ENCODE results near the gene POC1A. TPM values are rescaled to one million over a fixed set of nuclear protein-coding genes. Genes with fewer than 3 reads are reported as not detected.
A peak's percentile ranks its signal among the peaks of the same experiment; 100 is the strongest.

Gene POC1A
- total and polyA plus RNA-seq, 2 of the 4 experiments (the other 2 are of a cell fraction): 10.6 to 11.5 TPM

DNA sequence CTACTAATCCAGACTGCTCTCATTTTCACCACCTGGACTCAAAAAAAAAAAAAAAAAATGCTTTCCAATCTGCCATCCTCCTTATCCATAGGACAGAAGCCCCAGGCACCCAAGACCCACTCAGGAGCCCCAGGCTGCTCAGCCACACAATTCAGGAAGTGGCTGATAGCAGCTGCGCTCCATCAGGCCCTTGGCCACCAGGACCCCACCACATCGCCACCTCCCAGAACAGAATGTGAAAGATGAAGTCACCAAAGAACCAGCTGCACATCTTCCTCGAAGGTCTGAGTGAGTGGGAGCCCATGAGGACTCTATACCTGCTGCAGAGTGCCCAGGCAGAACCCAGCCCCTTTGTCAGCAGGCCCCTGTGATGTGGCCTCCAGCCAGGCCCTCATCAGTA is 19.5 kb downstream of the POC1A start:
- in situ Hi-C loops (cut with MboI; ENCODE audit: low sequenced_read_pairs): no loop called here
- H2AK5ac ChIP-seq (ENCODE audit: low read depth, low read length): no peak overlapping the region
- dilution Hi-C loops (cut with HindIII; ENCODE audit: low sequenced_read_pairs, unreplicated experiment): no loop called here
- peak overlapping the region; percentile 48 for H2AK9ac ChIP-seq (replicated peaks; ENCODE audit: low read depth, low read length, poor library complexity)
- CTCF ChIA-PET: no interaction called here
- H3K4ac ChIP-seq (ENCODE audit: low read depth, low read length): no peak overlapping the region
- H3K56ac ChIP-seq (ENCODE audit: extremely low read depth, insufficient read depth, low read length): no peak overlapping the region
- H4K8ac ChIP-seq (ENCODE audit: low read depth in 2 of 2, low read length in 2 of 2): no peak overlapping the region
- no peaks in the 10 kb centered on the region for H3K27me3 ChIP-seq (ENCODE audit: control insufficient read depth, insufficient read depth, low read length)
- no peak overlapping the region for H3K4me3 ChIP-seq (ENCODE audit: insufficient read depth, low read depth, low read length)
- H2BK120ac ChIP-seq (ENCODE audit: low read depth, low read length): no peak overlapping the region
- ATAC-seq (ENCODE audit: low read depth): no peak
- H3K9me3 ChIP-seq (ENCODE audit: control insufficient read depth, insufficient read depth, low read length): no peaks in the 10 kb centered on the region
- no peak for TF ChIP-seq FOS (IDR thresholded peaks at IDR 0.05; ENCODE audit: low read depth, low read length)
- no peak for TF ChIP-seq POLR2A (IDR thresholded peaks at IDR 0.05; ENCODE audit: low read depth, low read length)
- no peak for TF ChIP-seq MAFK (IDR thresholded peaks at IDR 0.05; ENCODE audit: low read depth, low read length)
- TF ChIP-seq NFE2L2 (IDR thresholded peaks at IDR 0.05; ENCODE audit: low read depth, low read length): no peak
- TF ChIP-seq, protein P1, sequence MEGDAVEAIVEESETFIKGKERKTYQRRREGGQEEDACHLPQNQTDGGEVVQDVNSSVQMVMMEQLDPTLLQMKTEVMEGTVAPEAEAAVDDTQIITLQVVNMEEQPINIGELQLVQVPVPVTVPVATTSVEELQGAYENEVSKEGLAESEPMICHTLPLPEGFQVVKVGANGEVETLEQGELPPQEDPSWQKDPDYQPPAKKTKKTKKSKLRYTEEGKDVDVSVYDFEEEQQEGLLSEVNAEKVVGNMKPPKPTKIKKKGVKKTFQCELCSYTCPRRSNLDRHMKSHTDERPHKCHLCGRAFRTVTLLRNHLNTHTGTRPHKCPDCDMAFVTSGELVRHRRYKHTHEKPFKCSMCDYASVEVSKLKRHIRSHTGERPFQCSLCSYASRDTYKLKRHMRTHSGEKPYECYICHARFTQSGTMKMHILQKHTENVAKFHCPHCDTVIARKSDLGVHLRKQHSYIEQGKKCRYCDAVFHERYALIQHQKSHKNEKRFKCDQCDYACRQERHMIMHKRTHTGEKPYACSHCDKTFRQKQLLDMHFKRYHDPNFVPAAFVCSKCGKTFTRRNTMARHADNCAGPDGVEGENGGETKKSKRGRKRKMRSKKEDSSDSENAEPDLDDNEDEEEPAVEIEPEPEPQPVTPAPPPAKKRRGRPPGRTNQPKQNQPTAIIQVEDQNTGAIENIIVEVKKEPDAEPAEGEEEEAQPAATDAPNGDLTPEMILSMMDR (conservative IDR thresholded peaks at IDR 0.05; ENCODE audit: low read depth, low read length): no peak
- TF ChIP-seq, protein P2, sequence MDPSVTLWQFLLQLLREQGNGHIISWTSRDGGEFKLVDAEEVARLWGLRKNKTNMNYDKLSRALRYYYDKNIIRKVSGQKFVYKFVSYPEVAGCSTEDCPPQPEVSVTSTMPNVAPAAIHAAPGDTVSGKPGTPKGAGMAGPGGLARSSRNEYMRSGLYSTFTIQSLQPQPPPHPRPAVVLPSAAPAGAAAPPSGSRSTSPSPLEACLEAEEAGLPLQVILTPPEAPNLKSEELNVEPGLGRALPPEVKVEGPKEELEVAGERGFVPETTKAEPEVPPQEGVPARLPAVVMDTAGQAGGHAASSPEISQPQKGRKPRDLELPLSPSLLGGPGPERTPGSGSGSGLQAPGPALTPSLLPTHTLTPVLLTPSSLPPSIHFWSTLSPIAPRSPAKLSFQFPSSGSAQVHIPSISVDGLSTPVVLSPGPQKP (IDR thresholded peaks at IDR 0.05; ENCODE audit: borderline replicate concordance, low read depth, low read length): no peak
- no peak for TF ChIP-seq SMC3 (IDR thresholded peaks at IDR 0.05; ENCODE audit: low read depth, low read length)
- TF ChIP-seq CHD1 (IDR thresholded peaks at IDR 0.05; ENCODE audit: low read depth, low read length): no peak
- TF ChIP-seq RCOR1 (IDR thresholded peaks at IDR 0.05; ENCODE audit: insufficient replicate concordance, low read length): no peak
- no peak for TF ChIP-seq RAD21 (IDR thresholded peaks at IDR 0.05; ENCODE audit: low read length)
- no peak for TF ChIP-seq MXI1 (IDR thresholded peaks at IDR 0.05; ENCODE audit: borderline replicate concordance, low read depth, low read length)
- TF ChIP-seq, protein P3, sequence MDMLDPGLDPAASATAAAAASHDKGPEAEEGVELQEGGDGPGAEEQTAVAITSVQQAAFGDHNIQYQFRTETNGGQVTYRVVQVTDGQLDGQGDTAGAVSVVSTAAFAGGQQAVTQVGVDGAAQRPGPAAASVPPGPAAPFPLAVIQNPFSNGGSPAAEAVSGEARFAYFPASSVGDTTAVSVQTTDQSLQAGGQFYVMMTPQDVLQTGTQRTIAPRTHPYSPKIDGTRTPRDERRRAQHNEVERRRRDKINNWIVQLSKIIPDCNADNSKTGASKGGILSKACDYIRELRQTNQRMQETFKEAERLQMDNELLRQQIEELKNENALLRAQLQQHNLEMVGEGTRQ (IDR thresholded peaks at IDR 0.05; ENCODE audit: low read depth, low read length): no peak
- no peaks in the 10 kb centered on the region for H3K4me1 ChIP-seq (ENCODE audit: control insufficient read depth, insufficient read depth, low read length)
- no peaks in the 10 kb centered on the region; the same call in 1 of the 2 replicates for H3K36me3 ChIP-seq (ENCODE audit: control insufficient read depth, insufficient read depth, low read length)
- no peak for DNase-seq
- intact Hi-C loops (cut with micrococcal nuclease): no loop called here
- H2AFZ ChIP-seq (replicated peaks; ENCODE audit: low read length, poor library complexity): no peak overlapping the region
- H3K9ac ChIP-seq (ENCODE audit: low read depth, low read length): no peak overlapping the region
- no peak overlapping the region for H4K5ac ChIP-seq (ENCODE audit: low read depth, low read length)
- no peak overlapping the region for H3K14ac ChIP-seq (replicated peaks; ENCODE audit: low read depth, low read length)
- H3K18ac ChIP-seq (ENCODE audit: low read depth, low read length): no peak overlapping the region
- H4K20me1 ChIP-seq (ENCODE audit: insufficient read depth, low read length): no peaks in the 10 kb centered on the region
- H2BK15ac ChIP-seq (ENCODE audit: low read depth, low read length): no peak overlapping the region
- no CpG with 5 or more reads among the region's 3 CpGs for WGBS, 2 experiments (ENCODE audit: extremely low coverage in 2 of 2, insufficient read length in 1 of 2)
- H3K23ac ChIP-seq (ENCODE audit: low read depth, low read length): no peak overlapping the region
- H3K4me2 ChIP-seq (ENCODE audit: low read depth, low read length): no peak overlapping the region
- H2BK5ac ChIP-seq (ENCODE audit: low read depth, low read length, poor library complexity, severe bottlenecking): no peak overlapping the region
- H2BK20ac ChIP-seq (ENCODE audit: low read depth, low read length): no peak overlapping the region
- no peak overlapping the region for H3K27ac ChIP-seq (ENCODE audit: insufficient read depth, low read length)
- POLR2A ChIA-PET (ENCODE audit: unreplicated experiment): no interaction called here
- H4K91ac ChIP-seq (ENCODE audit: insufficient read depth, low read depth, low read length): no peak overlapping the region
- H3K9me1 ChIP-seq (ENCODE audit: insufficient read depth, low read length): no peaks in the 10 kb centered on the region
- H3K79me1 ChIP-seq (ENCODE audit: low read depth in 1 of 2, low read length in 2 of 2): peaks cover 11 to 19% of the 10 kb centered on the region in 2 experiments
- BruUV-seq (replicated peaks): no TSS peak

Data from IMR-90 (cell line).